Omental fat pad (tissue), 4 donors: ENCODE results near the gene SNX12. TPM values are rescaled to one million over a fixed set of nuclear protein-coding genes. Genes with fewer than 3 reads are reported as not detected.

Source experiments
- ATAC-seq: fragments of 150-250 bp; one replicate; pipeline ENCODE4 v1.9.1; 2016; ENCODE audit warnings: mild to moderate bottlenecking, moderate library complexity; ENCODE audit not compliant: low FRiP score
- DNase-seq: peaks from one replicate; pipeline ENCODE4 v3.0.0-alpha.2; 2019; ENCODE audit warnings: low spot score
- total RNA-seq, 4 donors: library from RNA; depleted of rRNA; stranded (reverse); fragments of >200 nt; gene quantifications; one replicate each; pipeline ENCODE4 v1.1.0, GENCODE V29; 2016
- TF ChIP-seq, protein P1 (sequence below), 3 donors: fragments of 450-650 bp; IDR thresholded peaks; one replicate each; pipeline ENCODE4 v1.5.1; 2016 to 2017; ENCODE audit warnings: antibody characterized with exemption in 3 of 3, mild to moderate bottlenecking in 3 of 3, moderate library complexity in 2 of 3

Gene SNX12
- total RNA-seq, 4 donors from 2014 or later = 34.9 to 53.4 (median 43.7) TPM

GRCh38 chrX:71107245-71107644, 39.1 kb upstream of the SNX12 start:
- no peak for DNase-seq
- TF ChIP-seq, protein P1, sequence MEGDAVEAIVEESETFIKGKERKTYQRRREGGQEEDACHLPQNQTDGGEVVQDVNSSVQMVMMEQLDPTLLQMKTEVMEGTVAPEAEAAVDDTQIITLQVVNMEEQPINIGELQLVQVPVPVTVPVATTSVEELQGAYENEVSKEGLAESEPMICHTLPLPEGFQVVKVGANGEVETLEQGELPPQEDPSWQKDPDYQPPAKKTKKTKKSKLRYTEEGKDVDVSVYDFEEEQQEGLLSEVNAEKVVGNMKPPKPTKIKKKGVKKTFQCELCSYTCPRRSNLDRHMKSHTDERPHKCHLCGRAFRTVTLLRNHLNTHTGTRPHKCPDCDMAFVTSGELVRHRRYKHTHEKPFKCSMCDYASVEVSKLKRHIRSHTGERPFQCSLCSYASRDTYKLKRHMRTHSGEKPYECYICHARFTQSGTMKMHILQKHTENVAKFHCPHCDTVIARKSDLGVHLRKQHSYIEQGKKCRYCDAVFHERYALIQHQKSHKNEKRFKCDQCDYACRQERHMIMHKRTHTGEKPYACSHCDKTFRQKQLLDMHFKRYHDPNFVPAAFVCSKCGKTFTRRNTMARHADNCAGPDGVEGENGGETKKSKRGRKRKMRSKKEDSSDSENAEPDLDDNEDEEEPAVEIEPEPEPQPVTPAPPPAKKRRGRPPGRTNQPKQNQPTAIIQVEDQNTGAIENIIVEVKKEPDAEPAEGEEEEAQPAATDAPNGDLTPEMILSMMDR (IDR thresholded peaks at IDR 0.05) = no peak
- ATAC-seq = no peak

- DNase-seq = no peak
- no peak for ATAC-seq
- TF ChIP-seq, protein P1 (IDR thresholded peaks at IDR 0.05) = no peak
These were observed 38.3 kb upstream of the SNX12 start, which contains the start of gene CXorf65 for GRCh38 chrX:71106427-71106826. CXorf65 (minus strand) TSS chrX:71106740; CDS start chrX:71106556, 184 bp downstream.

GRCh38 chrX:71105628-71106027, 37.5 kb upstream of the SNX12 start:
- ATAC-seq (no peak), DNase-seq (no peak)
- TF ChIP-seq, protein P1 (IDR thresholded peaks at IDR 0.05) = no peak

- ATAC-seq (no peak), DNase-seq (no peak)
- TF ChIP-seq, protein P1 (IDR thresholded peaks at IDR 0.05) = no peak
These were observed 35.2 kb upstream of the SNX12 start for GRCh38 chrX:71103110-71103983.

DNA sequence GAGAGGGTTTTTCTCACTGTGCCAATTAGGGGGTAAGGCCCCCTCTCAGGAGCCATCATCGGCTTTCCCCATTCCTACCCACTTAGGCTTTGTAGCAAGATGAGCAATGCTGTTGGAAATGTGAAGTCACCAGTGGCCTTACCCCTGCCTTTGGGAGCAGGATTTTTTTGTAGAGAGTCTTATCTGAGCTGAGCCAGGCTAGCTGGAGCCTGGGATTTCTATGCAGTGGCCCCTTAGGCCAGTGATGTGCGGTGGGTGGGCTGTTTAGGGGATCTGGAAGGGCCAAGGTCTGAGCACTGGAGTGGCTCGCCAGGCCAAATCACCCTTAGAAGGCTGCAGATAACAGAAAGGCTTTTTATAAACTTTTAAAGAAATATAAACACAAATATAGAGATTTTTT, 34.2 kb upstream of the SNX12 start:
- no peak for ATAC-seq
- TF ChIP-seq, protein P1 (IDR thresholded peaks at IDR 0.05) = no peak

GRCh38 chrX:71100581-71101505, 32.7 kb upstream of the SNX12 start:
- peak; percentile 14 for DNase-seq
- no peak for ATAC-seq
- TF ChIP-seq, protein P1 (IDR thresholded peaks at IDR 0.05) = no peak

More for the DNA sequence above, 34.2 kb upstream of the SNX12 start:
- peak; percentile 11 for DNase-seq
